Prostate gland (tissue), 2 donors: ENCODE data around the gene LRCH4. TPM values are rescaled to one million over a fixed set of nuclear protein-coding genes. Genes with fewer than 3 reads are reported as not detected.

Source experiments
- DNase-seq: peaks from one replicate; pipeline ENCODE4 v3.0.0-alpha.2; 2019; ENCODE audit warnings: low spot score
- H3K27ac ChIP-seq, 2 donors: fragments of 200-600 bp; sonication (generic); 2 replicates each; pipeline ENCODE4 v1.5.1; 2017 to 2019
- H3K27me3 ChIP-seq: fragments of 200-600 bp; sonication (generic); replicated peaks from 2 replicates; pipeline ENCODE4 v1.5.1; 2019; ENCODE audit not compliant: insufficient read depth
- H3K36me3 ChIP-seq, 2 donors: fragments of 200-600 bp; sonication (generic); 1 replicate in 1 of 2; 2 replicates in 1 of 2; pipeline versions ENCODE4 v1.5.1 to v1.8.1; 2017 to 2019
- H3K4me1 ChIP-seq: fragments of 200-600 bp; sonication (generic); replicated peaks from 2 replicates; pipeline ENCODE4 v1.5.1; 2019
- H3K4me3 ChIP-seq, 2 donors: fragments of 200-600 bp; sonication (generic); 2 replicates each; pipeline ENCODE4 v1.5.1; 2017 to 2019
- H3K9me3 ChIP-seq: fragments of 200-600 bp; sonication (generic); 2 replicates; pipeline ENCODE4 v1.5.1; 2017
- CTCF ChIP-seq, 4 experiments: fragments of 200-600 bp in 2 of 4; fragments of 450-650 bp in 2 of 4; sonication (generic) in 2 of 4; IDR thresholded peaks; 1 replicate in 3 of 4; 2 replicates in 1 of 4; pipeline ENCODE4 v1.5.1; 2016 to 2019; ENCODE audit warnings: antibody characterized with exemption in 4 of 4, mild to moderate bottlenecking in 2 of 4, moderate library complexity in 2 of 4
- POLR2A ChIP-seq: fragments of 450-650 bp; IDR thresholded peaks from one replicate; pipeline ENCODE4 v1.6.1; 2016; ENCODE audit warnings: antibody characterized with exemption, mild to moderate bottlenecking
- POLR2AphosphoS5 ChIP-seq: sonication (generic); formaldehyde crosslinking; IDR thresholded peaks from one replicate; pipeline ENCODE4 v1.6.1; 2017; ENCODE audit warnings: antibody characterized with exemption
- WGBS: methylation state at CpG from one replicate; pipeline ENCODE4 v1.1.5; 2018; 5-methylcytosine and 5-hydroxymethylcytosine counted together
- intact Hi-C: fragments of 100-400 bp; cut with DNase I; formaldehyde crosslinking; loops from one replicate; pipeline ENCODE4 v1.14.2; 2022
- total RNA-seq, 2 donors: library from RNA; depleted of rRNA; stranded (reverse); fragments of >200 nt; gene quantifications; one replicate each; pipeline ENCODE4 v1.1.0, GENCODE V29; 2016

LRCH4 gene
- total RNA-seq, 2 donors from 2014 or later: 66.8 to 202 TPM

DNA sequence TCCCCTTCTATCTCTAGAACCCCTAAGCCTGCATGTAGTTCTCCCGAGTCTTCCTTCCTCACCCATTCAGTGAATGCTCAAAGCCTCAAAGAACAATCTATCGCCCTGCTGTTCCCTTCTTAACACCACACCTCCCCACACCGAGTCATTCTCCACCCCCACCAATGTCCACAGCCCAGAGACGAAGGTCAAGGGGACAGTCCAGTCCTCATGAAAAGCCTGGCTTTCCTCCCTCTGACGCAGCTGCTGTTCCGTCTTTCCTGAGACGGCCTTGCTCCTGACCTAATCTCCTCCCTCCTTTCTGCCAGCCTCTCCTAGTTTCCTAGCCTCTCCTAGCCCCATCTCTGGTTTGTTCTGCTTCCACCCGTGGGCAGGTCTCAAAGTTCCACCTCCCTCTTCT is 35.6 kb upstream of the LRCH4 start:
- H3K27ac ChIP-seq: no peak overlapping the region
- H3K9me3 ChIP-seq: no peaks in the 10 kb centered on the region
- H3K36me3 ChIP-seq: no peaks in the 10 kb centered on the region
- no peak overlapping the region for H3K4me3 ChIP-seq
- 81% methylated on average over 8 of the region's 8 CpGs for WGBS
- H3K27me3 ChIP-seq: no peaks in the 10 kb centered on the region
- TF ChIP-seq POLR2A: no peak
- no peak for TF ChIP-seq CTCF (IDR thresholded peaks at IDR 0.05)
- no peak for TF ChIP-seq POLR2AphosphoS5
- no peaks in the 10 kb centered on the region for H3K4me1 ChIP-seq
- intact Hi-C loops: no loop called here
- DNase-seq: no peak

DNA sequence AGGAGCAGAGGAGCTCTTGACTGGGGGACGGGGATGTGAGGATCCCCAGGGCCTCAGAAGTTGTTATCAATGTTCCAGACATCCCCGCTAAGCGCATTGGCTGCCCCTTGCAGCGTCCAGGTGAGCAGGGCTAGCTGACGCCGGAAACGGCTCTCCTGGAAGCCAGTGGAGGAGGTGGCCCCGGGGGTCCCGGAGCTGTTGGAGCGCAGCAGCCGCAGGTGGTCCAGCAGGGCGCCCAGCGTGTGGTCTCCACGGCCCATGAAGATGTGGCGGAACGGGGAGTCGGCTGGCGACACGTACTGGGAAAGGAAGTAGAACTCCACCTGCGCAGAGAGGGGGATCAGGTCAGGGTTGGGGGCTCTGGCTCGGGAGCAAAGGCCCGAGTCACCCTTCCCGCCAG is 34.9 kb upstream of the LRCH4 start:
- intact Hi-C loops: no loop called here
- no peaks in the 10 kb centered on the region for H3K27me3 ChIP-seq
- no peaks in the 10 kb centered on the region for H3K4me1 ChIP-seq
- no peaks in the 10 kb centered on the region for H3K36me3 ChIP-seq
- no peak for DNase-seq
- TF ChIP-seq POLR2A (no peak), CTCF (IDR thresholded peaks at IDR 0.05) (no peak), POLR2AphosphoS5 (no peak)
- H3K27ac ChIP-seq: no peak overlapping the region
- WGBS: 93% methylated on average over 23 of the region's 23 CpGs
- no peak overlapping the region for H3K4me3 ChIP-seq
- no peaks in the 10 kb centered on the region for H3K9me3 ChIP-seq

DNA sequence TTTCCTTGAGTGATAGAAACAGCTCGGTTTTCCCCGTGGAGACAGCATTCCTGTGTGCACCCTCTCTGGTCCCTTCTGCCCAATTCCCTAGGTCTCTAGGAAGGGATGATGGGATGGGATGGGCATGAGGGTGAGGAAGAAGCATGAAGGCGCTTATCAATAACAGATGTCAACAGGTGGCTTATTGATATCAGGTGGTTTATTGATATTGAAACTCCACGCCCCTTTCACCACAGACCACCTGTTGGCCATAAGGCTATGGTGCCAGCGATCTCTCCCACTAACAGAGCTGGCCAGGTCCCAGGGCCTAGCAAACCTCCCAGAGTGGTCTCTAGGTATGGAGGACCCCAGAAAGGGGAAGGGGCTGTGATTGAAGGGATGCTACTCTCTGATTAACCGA is 34.3 kb upstream of the LRCH4 start:
- Histone ChIP-seq H3K4me1 (no peaks in the 10 kb centered on the region), H3K36me3 (no peaks in the 10 kb centered on the region), H3K9me3 (no peaks in the 10 kb centered on the region), H3K27me3 (no peaks in the 10 kb centered on the region), H3K27ac (no peak overlapping the region), H3K4me3 (no peak overlapping the region)
- no peak for DNase-seq
- 93% methylated on average over 6 of the region's 6 CpGs for WGBS
- TF ChIP-seq POLR2AphosphoS5 (no peak), CTCF (IDR thresholded peaks at IDR 0.05) (no peak), POLR2A (no peak)
- intact Hi-C loops: no loop called here

DNA sequence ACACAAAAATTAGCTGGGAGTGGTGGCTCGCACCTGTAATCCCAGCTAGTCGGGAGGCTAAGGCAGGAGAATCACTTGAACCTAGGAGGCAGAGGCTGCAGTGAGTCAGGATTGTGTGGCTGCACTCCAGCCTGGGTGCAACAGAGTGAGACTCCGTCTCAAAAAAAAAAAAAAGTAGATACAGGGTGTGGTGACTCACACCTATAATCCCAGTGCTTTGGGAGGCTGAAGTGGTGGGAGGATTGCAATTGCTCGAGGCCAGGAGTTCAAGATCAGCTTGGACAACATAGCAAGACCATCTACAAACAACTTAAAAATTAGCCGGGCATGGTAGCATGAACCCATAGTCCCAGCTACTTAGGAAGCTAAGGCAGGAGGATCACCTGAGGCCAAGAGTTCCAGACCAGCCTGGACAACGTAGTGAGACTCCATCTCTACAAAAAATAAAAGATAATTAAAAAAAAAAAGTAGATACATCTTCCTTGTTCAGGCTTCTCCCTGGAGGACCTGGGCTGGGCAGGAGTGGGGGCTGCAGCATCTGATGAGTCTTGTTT is 28.5 kb upstream of the LRCH4 start:
- Histone ChIP-seq H3K4me3 (no peak overlapping the region), H3K27me3 (no peaks in the 10 kb centered on the region), H3K4me1 (peaks cover 5% of the 10 kb centered on the region), H3K9me3 (no peaks in the 10 kb centered on the region), H3K36me3 (no peaks in the 10 kb centered on the region), H3K27ac (no peak overlapping the region)
- TF ChIP-seq POLR2AphosphoS5: no peak
- TF ChIP-seq CTCF (IDR thresholded peaks at IDR 0.05): no peak
- no peak for TF ChIP-seq POLR2A
- intact Hi-C loops: loop anchor here (5.0 kb wide), 1 partner anchor 78 kb away; the partner anchor contains the start of gene GIGYF1
- DNase-seq: no peak
- WGBS: 87% methylated on average over 6 of the region's 6 CpGs

GRCh38 chr7:100613412-100614175 is 27.7 kb upstream of the LRCH4 start:
- Histone ChIP-seq H3K9me3 (no peaks in the 10 kb centered on the region), H3K27me3 (no peaks in the 10 kb centered on the region), H3K36me3 (no peaks in the 10 kb centered on the region), H3K27ac (no peak overlapping the region), H3K4me3 (peak overlapping the region in 1 of 2 donors; percentile 63), H3K4me1 (peaks cover 5% of the 10 kb centered on the region)
- no peak for DNase-seq
- intact Hi-C loops: loop anchor here (2.0 to 5.0 kb wide), 2 partner anchors 59 to 79 kb away; partner anchors contain the start of genes GIGYF1 and GNB2
- TF ChIP-seq POLR2A (no peak), CTCF (IDR thresholded peaks at IDR 0.05) (no peak), POLR2AphosphoS5 (no peak)
- 88% methylated on average over 13 of the region's 13 CpGs for WGBS
